ENCODE measurements around the gene ERG28. TPM values are rescaled to one million over a fixed set of nuclear protein-coding genes. Genes with fewer than 3 reads are reported as not detected.

Gene ERG28
- total and polyA plus RNA-seq, 2 donors (not counting 3 experiments of a cell fraction or from before 2014, with no cell fraction given) = 31.9 to 46.0 TPM

- H3K79me2 ChIP-seq (ENCODE audit: control insufficient read depth, insufficient read depth, low read length) = no peaks in the 10 kb centered on the region
- FAIRE-seq (no peak), DNase-seq (ENCODE audit: low read depth, low spot score) (no peak)
- H3K4me2 ChIP-seq (ENCODE audit: insufficient read depth, low read length) = no peak overlapping the region
- peaks cover 14% of the 10 kb centered on the region for H3K4me1 ChIP-seq (ENCODE audit: control insufficient read depth, extremely low read depth, insufficient read depth, low read length)
- no peak for TF ChIP-seq GATA2 (IDR thresholded peaks at IDR 0.05; ENCODE audit: insufficient read depth, insufficient read length, low read depth, low read length)
- TF ChIP-seq POLR2AphosphoS5 (IDR thresholded peaks at IDR 0.05; ENCODE audit: insufficient read depth, low read depth, low read length) = no peak
- no peak for TF ChIP-seq EZH2 (IDR thresholded peaks at IDR 0.05; ENCODE audit: borderline replicate concordance, low read depth, low read length, severe bottlenecking)
- no peak for TF ChIP-seq POLR2A (IDR thresholded peaks at IDR 0.05; ENCODE audit: low read depth, low read length)
- TF ChIP-seq MYC (IDR thresholded peaks at IDR 0.05; ENCODE audit: low read depth, low read length) = no peak
- no peak for TF ChIP-seq FOS (IDR thresholded peaks at IDR 0.05; ENCODE audit: borderline replicate concordance, insufficient read depth, low read length)
- TF ChIP-seq CTCF (IDR thresholded peaks at IDR 0.05; ENCODE audit: extremely low read depth in 1 of 2, insufficient read depth in 1 of 2, low read depth in 1 of 2, low read length in 2 of 2) = no peak
- TF ChIP-seq MAX (IDR thresholded peaks at IDR 0.05; ENCODE audit: insufficient read depth, insufficient read length) = no peak
- no peak for TF ChIP-seq JUN (IDR thresholded peaks at IDR 0.05; ENCODE audit: borderline replicate concordance, insufficient read depth, insufficient read length, low read depth)
- H3K27me3 ChIP-seq (ENCODE audit: control insufficient read depth in 2 of 2, insufficient read depth in 2 of 2, low read length in 2 of 2) = peaks cover 21% of the 10 kb centered on the region in 2 experiments
- H3K9ac ChIP-seq (replicated peaks; ENCODE audit: extremely low read depth, insufficient read depth, low read length) = no peak overlapping the region
- H3K9me3 ChIP-seq (replicated peaks; ENCODE audit: control insufficient read depth, insufficient read depth, low read length) = no peaks in the 10 kb centered on the region
- no peak overlapping the region for H2AFZ ChIP-seq (ENCODE audit: low read depth, low read length)
- no peak overlapping the region for H3K4me3 ChIP-seq (replicated peaks in 1 of 3; ENCODE audit: insufficient read depth in 1 of 3, low read depth in 1 of 3, low read length in 3 of 3)
- intact Hi-C loops (cut with micrococcal nuclease) = no loop called here
- no peak overlapping the region for H3K27ac ChIP-seq (ENCODE audit: insufficient read depth, low read depth, low read length)
- dilution Hi-C loops (cut with MboI; ENCODE audit: extremely low pct_ligation_motif_present, low sequenced_read_pairs) = no loop called here
- no TSS peak for BruUV-seq (replicated peaks)
- ChIA-PET POLR2A (no interaction called here), CTCF (interaction anchor here (1.3 to 2.3 kb wide), 3 partner anchors 11 to 48 kb away, joined by 3 to 10 read pairs (median 9); no protein-coding TSS in a partner anchor)
- H4K20me1 ChIP-seq (replicated peaks; ENCODE audit: control insufficient read depth, extremely low read depth, insufficient read depth, low read length) = no peaks in the 10 kb centered on the region
- no peaks in the 10 kb centered on the region for H3K36me3 ChIP-seq (ENCODE audit: control insufficient read depth in 2 of 2, extremely low read depth in 1 of 2, insufficient read depth in 2 of 2, low read length in 2 of 2)
- H3K9me1 ChIP-seq (replicated peaks; ENCODE audit: control insufficient read depth, extremely low read depth, insufficient read depth, low read length) = no peaks in the 10 kb centered on the region
Observed at GRCh38 chr14:75607044-75607443, 53.6 kb downstream of the ERG28 start.
